Activated B cell treated with CpG ODN at 0.5 μM for 24 hours (primary cell): ENCODE measurements around the gene MALRD1. TPM values are rescaled to one million over a fixed set of nuclear protein-coding genes. Genes with fewer than 3 reads are reported as not detected.

ENCODE experiments used
- ATAC-seq: fragments of 200-7000 bp; cut with Tn5 transposase; one replicate; pipeline ENCODE4 v1.10.0; 2021; ENCODE audit warnings: low read depth, mild to moderate bottlenecking, moderate library complexity
- CTCF ChIA-PET: fragments of 350-600 bp; sonication (Branson Sonifier 250); formaldehyde crosslinking; loops from one replicate; lab custom pipeline; 2021; ENCODE audit warnings: antibody characterized with exemption; lab: Charles Lee
- POLR2A ChIA-PET: fragments of 350-600 bp; sonication (Branson Sonifier 250); formaldehyde crosslinking; loops from one replicate; lab custom pipeline; 2021; ENCODE audit warnings: antibody characterized with exemption; lab: Charles Lee
- DNase-seq: peaks from one replicate; pipeline ENCODE4 v3.0.0; 2022
- H3K27ac Mint-ChIP-seq: one replicate; pipeline ENCODE4 v1.8.0; 2020; ENCODE audit warnings: mixed read lengths
- H3K27me3 Mint-ChIP-seq: one replicate; pipeline ENCODE4 v1.8.0; 2021; ENCODE audit warnings: mixed read lengths
- H3K36me3 Mint-ChIP-seq: one replicate; pipeline ENCODE4 v1.8.0; 2021; ENCODE audit warnings: low read depth, mixed read lengths
- H3K4me1 Mint-ChIP-seq: one replicate; pipeline ENCODE4 v1.8.0; 2021; ENCODE audit warnings: mixed read lengths
- H3K4me3 Mint-ChIP-seq: one replicate; pipeline ENCODE4 v1.8.0; 2020; ENCODE audit warnings: mild to moderate bottlenecking, mixed read lengths
- H3K9me3 Mint-ChIP-seq: one replicate; pipeline ENCODE4 v1.8.0; 2020; ENCODE audit warnings: mixed read lengths
- intact Hi-C: fragments of 100-400 bp; cut with micrococcal nuclease; formaldehyde crosslinking; loops from one replicate; pipeline ENCODE4 v1.15.1; 2024
- total RNA-seq: library from RNA; stranded (reverse); gene quantifications from 2 replicates; pipeline ENCODE4 v1.2.3, GENCODE V29; 2022
- TF ChIP-seq, protein P1 (sequence below): fragments of 200-600 bp; IDR thresholded peaks from one replicate; pipeline ENCODE4 v1.8.0; 2022; ENCODE audit warnings: antibody characterized with exemption, mild to moderate bottlenecking

The MALRD1 gene
- total RNA-seq, 1 donor from 2014 or later = not detected

DNA sequence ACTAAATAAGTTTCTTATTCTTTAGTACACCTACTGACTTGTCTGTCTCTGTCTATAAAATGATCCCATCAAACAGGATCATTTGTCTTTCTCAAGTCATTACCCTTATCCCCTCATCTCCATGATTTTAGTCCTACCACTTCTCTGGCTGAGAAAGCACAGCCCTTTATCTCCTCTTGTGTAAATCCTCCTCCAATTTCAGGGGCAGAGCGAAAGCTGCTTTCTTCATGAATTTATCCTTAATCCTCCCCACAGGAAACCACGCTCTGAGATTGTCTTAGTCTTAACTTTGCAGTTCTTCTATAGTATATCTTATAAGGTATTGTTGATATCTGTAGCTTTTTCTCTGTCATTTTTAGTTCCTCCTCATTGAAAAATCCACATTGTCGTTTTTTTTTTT, 528.0 kb downstream of the MALRD1 start:
- TF ChIP-seq, protein P1, sequence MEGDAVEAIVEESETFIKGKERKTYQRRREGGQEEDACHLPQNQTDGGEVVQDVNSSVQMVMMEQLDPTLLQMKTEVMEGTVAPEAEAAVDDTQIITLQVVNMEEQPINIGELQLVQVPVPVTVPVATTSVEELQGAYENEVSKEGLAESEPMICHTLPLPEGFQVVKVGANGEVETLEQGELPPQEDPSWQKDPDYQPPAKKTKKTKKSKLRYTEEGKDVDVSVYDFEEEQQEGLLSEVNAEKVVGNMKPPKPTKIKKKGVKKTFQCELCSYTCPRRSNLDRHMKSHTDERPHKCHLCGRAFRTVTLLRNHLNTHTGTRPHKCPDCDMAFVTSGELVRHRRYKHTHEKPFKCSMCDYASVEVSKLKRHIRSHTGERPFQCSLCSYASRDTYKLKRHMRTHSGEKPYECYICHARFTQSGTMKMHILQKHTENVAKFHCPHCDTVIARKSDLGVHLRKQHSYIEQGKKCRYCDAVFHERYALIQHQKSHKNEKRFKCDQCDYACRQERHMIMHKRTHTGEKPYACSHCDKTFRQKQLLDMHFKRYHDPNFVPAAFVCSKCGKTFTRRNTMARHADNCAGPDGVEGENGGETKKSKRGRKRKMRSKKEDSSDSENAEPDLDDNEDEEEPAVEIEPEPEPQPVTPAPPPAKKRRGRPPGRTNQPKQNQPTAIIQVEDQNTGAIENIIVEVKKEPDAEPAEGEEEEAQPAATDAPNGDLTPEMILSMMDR = no peak
- H3K27me3 Mint-ChIP-seq = no peaks in the 10 kb centered on the region
- no peaks in the 10 kb centered on the region for H3K9me3 Mint-ChIP-seq
- intact Hi-C loops = no loop called here
- ATAC-seq (no peak), DNase-seq (no peak)
- no peak overlapping the region for H3K27ac Mint-ChIP-seq
- no peaks in the 10 kb centered on the region for H3K36me3 Mint-ChIP-seq
- ChIA-PET POLR2A (no interaction called here), CTCF (no interaction called here)
- H3K4me1 Mint-ChIP-seq = no peaks in the 10 kb centered on the region
- H3K4me3 Mint-ChIP-seq = no peak overlapping the region

GRCh38 chr10:19577381-19577780, 528.8 kb downstream of the MALRD1 start:
- Mint-ChIP-seq H3K27ac (no peak overlapping the region), H3K9me3 (no peaks in the 10 kb centered on the region), H3K36me3 (no peaks in the 10 kb centered on the region), H3K27me3 (no peaks in the 10 kb centered on the region), H3K4me1 (no peaks in the 10 kb centered on the region), H3K4me3 (no peak overlapping the region)
- no peak for ATAC-seq
- POLR2A ChIA-PET = no interaction called here
- TF ChIP-seq, protein P1 = no peak
- CTCF ChIA-PET = no interaction called here
- DNase-seq = no peak
- intact Hi-C loops = no loop called here

- H3K4me3 Mint-ChIP-seq = no peak overlapping the region
- intact Hi-C loops = no loop called here
- H3K36me3 Mint-ChIP-seq = no peaks in the 10 kb centered on the region
- TF ChIP-seq, protein P1 = no peak
- ChIA-PET CTCF (no interaction called here), POLR2A (no interaction called here)
- H3K27ac Mint-ChIP-seq = no peak overlapping the region
- ATAC-seq (no peak), DNase-seq (no peak)
- no peaks in the 10 kb centered on the region for H3K4me1 Mint-ChIP-seq
- no peaks in the 10 kb centered on the region for H3K9me3 Mint-ChIP-seq
- no peaks in the 10 kb centered on the region for H3K27me3 Mint-ChIP-seq
These were observed 529.2 kb downstream of the MALRD1 start for GRCh38 chr10:19577807-19578206.

DNA sequence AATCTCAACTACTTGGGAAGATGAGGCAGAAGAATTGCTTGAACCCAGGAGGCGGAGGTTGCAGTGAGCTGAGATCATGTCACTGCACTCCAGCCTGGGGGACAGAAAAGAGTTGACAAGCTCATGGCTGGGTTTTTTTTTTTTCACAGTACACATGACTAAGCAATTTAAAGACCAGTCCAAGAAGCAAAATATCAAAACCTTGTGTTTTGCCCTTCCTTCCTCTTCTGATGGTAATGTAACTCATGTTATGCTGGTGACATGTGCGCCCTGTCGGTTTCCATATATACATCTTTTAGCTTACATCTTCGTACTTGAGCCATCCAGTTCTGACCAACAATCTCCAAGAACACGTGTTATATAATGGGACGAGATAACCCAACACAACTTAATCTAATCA, 530.0 kb downstream of the MALRD1 start:
- intact Hi-C loops = no loop called here
- Mint-ChIP-seq H3K4me1 (no peaks in the 10 kb centered on the region), H3K36me3 (no peaks in the 10 kb centered on the region), H3K9me3 (no peaks in the 10 kb centered on the region), H3K4me3 (no peak overlapping the region), H3K27ac (no peak overlapping the region), H3K27me3 (no peaks in the 10 kb centered on the region)
- TF ChIP-seq, protein P1 = no peak
- DNase-seq (no peak), ATAC-seq (no peak)
- CTCF ChIA-PET = no interaction called here
- POLR2A ChIA-PET = no interaction called here

DNA sequence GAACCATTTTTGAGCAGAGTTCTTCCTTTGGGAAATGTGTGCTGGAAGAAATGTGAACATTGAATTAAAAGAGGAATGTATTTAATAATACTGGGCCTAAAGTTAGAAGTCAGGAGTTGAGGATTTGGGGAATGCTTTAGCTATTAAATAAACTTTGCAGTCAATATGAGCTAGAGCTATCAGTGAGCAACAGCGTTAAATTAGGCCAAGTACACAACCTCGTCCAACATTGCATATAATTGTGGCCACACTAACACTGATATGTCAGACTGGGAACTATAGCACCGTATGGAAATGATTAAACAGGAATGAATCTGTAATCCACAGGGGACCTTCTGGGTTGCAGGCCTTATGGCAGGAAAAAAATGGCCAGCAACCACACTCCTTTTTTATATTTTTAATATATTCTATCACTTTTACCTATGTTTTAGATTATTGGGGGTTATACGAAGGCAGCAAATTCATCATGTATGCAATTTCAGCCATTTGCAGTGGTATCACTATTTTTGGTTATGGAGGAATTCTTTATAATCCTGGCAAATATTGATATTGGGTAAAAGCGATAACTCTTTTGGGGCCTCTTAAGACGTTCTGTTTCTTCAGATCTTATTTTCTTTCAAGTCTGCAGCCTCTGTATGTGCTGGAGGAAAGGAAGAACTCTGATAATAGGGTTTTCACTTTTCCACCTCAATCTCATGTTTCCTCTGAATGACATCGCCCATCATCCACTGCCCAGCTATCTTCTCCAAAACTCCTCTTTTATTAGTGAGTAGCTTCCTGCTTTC, 531.4 kb downstream of the MALRD1 start:
- intact Hi-C loops = no loop called here
- no peak overlapping the region for H3K4me3 Mint-ChIP-seq
- H3K36me3 Mint-ChIP-seq = no peaks in the 10 kb centered on the region
- H3K4me1 Mint-ChIP-seq = no peaks in the 10 kb centered on the region
- no peaks in the 10 kb centered on the region for H3K27me3 Mint-ChIP-seq
- no peak overlapping the region for H3K27ac Mint-ChIP-seq
- ATAC-seq (no peak), DNase-seq (no peak)
- CTCF ChIA-PET = no interaction called here
- no peaks in the 10 kb centered on the region for H3K9me3 Mint-ChIP-seq
- POLR2A ChIA-PET = no interaction called here
- TF ChIP-seq, protein P1 = no peak
